CD4-positive, alpha-beta T cell (primary cell): ENCODE data around the gene SLC19A1. TPM values are rescaled to one million over a fixed set of nuclear protein-coding genes. Genes with fewer than 3 reads are reported as not detected.

Source experiments
- ATAC-seq: fragments of 200-7000 bp; cut with Tn5 transposase; one replicate; pipeline ENCODE4 v1.10.0; 2022; ENCODE audit warnings: mild to moderate bottlenecking; ENCODE audit not compliant: poor library complexity
- CTCF ChIA-PET: fragments of 350-600 bp; sonication (Branson Sonifier 250); formaldehyde crosslinking; loops from one replicate; lab custom pipeline; 2021; ENCODE audit warnings: antibody characterized with exemption, inconsistent platforms; lab: Charles Lee
- POLR2A ChIA-PET: fragments of 350-600 bp; sonication (Branson Sonifier 250); formaldehyde crosslinking; loops from one replicate; lab custom pipeline; 2021; ENCODE audit warnings: antibody characterized with exemption, inconsistent platforms; lab: Charles Lee
- DNase-seq, 14 experiments: peaks; one replicate each; pipeline ENCODE4 v3.0.0-alpha.2; 2013 to 2020; ENCODE audit warnings: mixed read lengths in 2 of 14
- H3K27ac ChIP-seq, 2 donors: one replicate each; pipeline versions ENCODE4 v1.5.1 to v1.7.0; 2013; ENCODE audit warnings: low read length in 2 of 2, low read depth in 1 of 2, mild to moderate bottlenecking in 1 of 2
- H3K27me3 ChIP-seq, 2 experiments: 1 replicate in 1 of 2; 2 replicates in 1 of 2; pipeline versions ENCODE4 v1.6.1 to v1.7.0; 2013; ENCODE audit warnings: low read length in 2 of 2, control low read depth in 1 of 2, mild to moderate bottlenecking in 1 of 2, moderate library complexity in 1 of 2; ENCODE audit not compliant: insufficient read depth in 2 of 2, control insufficient read depth in 1 of 2
- H3K36me3 ChIP-seq: one replicate; pipeline ENCODE4 v1.6.1; 2013; ENCODE audit warnings: low read length, control low read depth; ENCODE audit not compliant: insufficient read depth
- H3K4me1 ChIP-seq: one replicate; pipeline ENCODE4 v1.6.1; 2013; ENCODE audit warnings: low read length, control low read depth; ENCODE audit not compliant: insufficient read depth
- H3K4me3 ChIP-seq: one replicate; pipeline ENCODE4 v1.5.1; 2013; ENCODE audit warnings: mild to moderate bottlenecking, low read length, moderate library complexity
- H3K9me3 ChIP-seq, 2 experiments: 1 replicate in 1 of 2; 2 replicates in 1 of 2; pipeline versions ENCODE4 v1.6.1 to v1.7.0; 2013; ENCODE audit warnings: low read length in 2 of 2, mild to moderate bottlenecking in 2 of 2, control low read depth in 1 of 2, moderate library complexity in 1 of 2; ENCODE audit not compliant: control insufficient read depth in 1 of 2, insufficient read depth in 1 of 2
- H3K27ac Mint-ChIP-seq: one replicate; pipeline ENCODE4 v1.8.0; 2020; ENCODE audit warnings: mixed read lengths
- H3K27me3 Mint-ChIP-seq: one replicate; pipeline ENCODE4 v1.8.0; 2021; ENCODE audit warnings: mixed read lengths
- H3K36me3 Mint-ChIP-seq: one replicate; pipeline ENCODE4 v1.8.0; 2021; ENCODE audit warnings: low read depth, mixed read lengths
- H3K4me1 Mint-ChIP-seq: one replicate; pipeline ENCODE4 v1.8.0; 2021; ENCODE audit warnings: low read depth, mixed read lengths
- H3K4me3 Mint-ChIP-seq: one replicate; pipeline ENCODE4 v1.8.0; 2020; ENCODE audit warnings: mild to moderate bottlenecking, mixed read lengths
- H3K9me3 Mint-ChIP-seq: one replicate; pipeline ENCODE4 v1.8.0; 2020; ENCODE audit warnings: mixed read lengths
- intact Hi-C, 2 experiments: fragments of 100-400 bp; cut with DNase I in 1 of 2; cut with micrococcal nuclease in 1 of 2; formaldehyde crosslinking; loops; one replicate each; pipeline versions ENCODE4 v1.15.1 to v1.9.0; 2023 to 2025; cut with DNase I, micrococcal nuclease
- total RNA-seq, 174 experiments: library from RNA in 2 of 174; stranded (reverse) in 2 of 174; gene quantifications; one replicate each; pipeline ENCODE4 v1.2.3 and lab custom pipeline; 2021 to 2026
- TF ChIP-seq, protein P1 (sequence below): fragments of 200-600 bp; IDR thresholded peaks from one replicate; pipeline ENCODE4 v1.8.0; 2022; ENCODE audit warnings: antibody characterized with exemption, mild to moderate bottlenecking

Gene SLC19A1
- total RNA-seq, 2 experiments from 2014 or later, result 11.5 to 12.0 TPM

GRCh38 chr21:45540601-45540970 is 1.7 kb downstream of the SLC19A1 start:
- H3K4me3 ChIP-seq, result no peak overlapping the region
- Mint-ChIP-seq H3K27ac (peak overlapping the region; percentile 80), H3K4me3 (peak overlapping the region; percentile 86), H3K9me3 (no peaks in the 10 kb centered on the region), H3K36me3 (peaks cover 4% of the 10 kb centered on the region), H3K27me3 (no peaks in the 10 kb centered on the region), H3K4me1 (peaks cover 22% of the 10 kb centered on the region)
- ATAC-seq (no peak), DNase-seq (peak in 2 of 14 experiments; percentile 23 to 25)
- ChIA-PET POLR2A (interaction anchor here (1.8 kb wide), 1 partner anchor 8 kb away, joined by 5 read pairs; no protein-coding TSS in a partner anchor), CTCF (no interaction called here)
- no peak overlapping the region for H3K27ac ChIP-seq
- H3K27me3 ChIP-seq, result no peaks in the 10 kb centered on the region
- no peaks in the 10 kb centered on the region for H3K36me3 ChIP-seq
- TF ChIP-seq, protein P1, sequence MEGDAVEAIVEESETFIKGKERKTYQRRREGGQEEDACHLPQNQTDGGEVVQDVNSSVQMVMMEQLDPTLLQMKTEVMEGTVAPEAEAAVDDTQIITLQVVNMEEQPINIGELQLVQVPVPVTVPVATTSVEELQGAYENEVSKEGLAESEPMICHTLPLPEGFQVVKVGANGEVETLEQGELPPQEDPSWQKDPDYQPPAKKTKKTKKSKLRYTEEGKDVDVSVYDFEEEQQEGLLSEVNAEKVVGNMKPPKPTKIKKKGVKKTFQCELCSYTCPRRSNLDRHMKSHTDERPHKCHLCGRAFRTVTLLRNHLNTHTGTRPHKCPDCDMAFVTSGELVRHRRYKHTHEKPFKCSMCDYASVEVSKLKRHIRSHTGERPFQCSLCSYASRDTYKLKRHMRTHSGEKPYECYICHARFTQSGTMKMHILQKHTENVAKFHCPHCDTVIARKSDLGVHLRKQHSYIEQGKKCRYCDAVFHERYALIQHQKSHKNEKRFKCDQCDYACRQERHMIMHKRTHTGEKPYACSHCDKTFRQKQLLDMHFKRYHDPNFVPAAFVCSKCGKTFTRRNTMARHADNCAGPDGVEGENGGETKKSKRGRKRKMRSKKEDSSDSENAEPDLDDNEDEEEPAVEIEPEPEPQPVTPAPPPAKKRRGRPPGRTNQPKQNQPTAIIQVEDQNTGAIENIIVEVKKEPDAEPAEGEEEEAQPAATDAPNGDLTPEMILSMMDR, result no peak
- H3K4me1 ChIP-seq, result peaks cover 27% of the 10 kb centered on the region
- intact Hi-C loops, result loop anchor here (2.0 to 10.0 kb wide), 5 partner anchors 56 to 466 kb away; partner anchors contain the start of gene ADARB1 (in 1 of the 2)
- H3K9me3 ChIP-seq, result no peaks in the 10 kb centered on the region

GRCh38 chr21:45539796-45540600 is 2.2 kb downstream of the SLC19A1 start:
- Mint-ChIP-seq H3K4me1 (peaks cover 17% of the 10 kb centered on the region), H3K9me3 (no peaks in the 10 kb centered on the region), H3K27ac (peak overlapping the region; percentile 80), H3K27me3 (no peaks in the 10 kb centered on the region), H3K4me3 (peak overlapping the region; percentile 86), H3K36me3 (peaks cover 4% of the 10 kb centered on the region)
- TF ChIP-seq, protein P1, result no peak
- ATAC-seq, result no peak
- Histone ChIP-seq H3K4me3 (no peak overlapping the region), H3K9me3 (no peaks in the 10 kb centered on the region), H3K4me1 (peaks cover 29% of the 10 kb centered on the region), H3K36me3 (no peaks in the 10 kb centered on the region), H3K27ac (no peak overlapping the region), H3K27me3 (no peaks in the 10 kb centered on the region)
- intact Hi-C loops, result loop anchor here (2.0 to 10.0 kb wide), 5 partner anchors 57 to 465 kb away; partner anchors contain the start of gene ADARB1 (in 1 of the 2)
- POLR2A ChIA-PET, result interaction anchor here (1.8 kb wide), 1 partner anchor 8 kb away, joined by 5 read pairs; no protein-coding TSS in a partner anchor
- CTCF ChIA-PET, result no interaction called here
- DNase-seq, result peak in 2 of 14 experiments; percentile 10 to 30

GRCh38 chr21:45539046-45539795 is 3.0 kb downstream of the SLC19A1 start:
- Mint-ChIP-seq H3K27ac (peak overlapping the region; percentile 20), H3K9me3 (no peaks in the 10 kb centered on the region), H3K4me3 (peak overlapping the region; percentile 86), H3K36me3 (peaks cover 4% of the 10 kb centered on the region), H3K4me1 (peaks cover 17% of the 10 kb centered on the region), H3K27me3 (no peaks in the 10 kb centered on the region)
- no peak overlapping the region for H3K4me3 ChIP-seq
- no peaks in the 10 kb centered on the region for H3K9me3 ChIP-seq
- ChIA-PET CTCF (no interaction called here), POLR2A (no interaction called here)
- intact Hi-C loops, result no loop called here
- TF ChIP-seq, protein P1, result no peak
- no peak for ATAC-seq
- no peaks in the 10 kb centered on the region for H3K27me3 ChIP-seq
- H3K36me3 ChIP-seq, result no peaks in the 10 kb centered on the region
- DNase-seq, result peak in 2 of 14 experiments; percentile 16 to 29
- peaks cover 29% of the 10 kb centered on the region for H3K4me1 ChIP-seq
- no peak overlapping the region for H3K27ac ChIP-seq
